Neural cell (in vitro differentiated cells): Measurements from ENCODE around the gene TMEFF2. TPM values are rescaled to one million over a fixed set of nuclear protein-coding genes. Genes with fewer than 3 reads are reported as not detected.
A peak's percentile ranks its signal among the peaks of the same experiment; 100 is the strongest.

ENCODE experiments used
- H2AFZ ChIP-seq: fragments of 200-600, 300-800 bp; sonication (generic), shearing (Covaris generic); 2 replicates; pipeline ENCODE4 v1.6.0; 2014; ENCODE audit warnings: low read depth, mild to moderate bottlenecking, antibody characterized with exemption, low read length, moderate library complexity
- H3F3A ChIP-seq: fragments of 200-600 bp; shearing (Covaris generic); 2 replicates; pipeline ENCODE4 v1.6.1; 2016; ENCODE audit warnings: mild to moderate bottlenecking, moderate library complexity, mixed read lengths, antibody characterized with exemption, low read length; ENCODE audit not compliant: insufficient read depth, poor library complexity, severe bottlenecking
- H3K27ac ChIP-seq: fragments of 200-600, 300-800 bp; sonication (generic), shearing (Covaris generic); 2 replicates; pipeline ENCODE4 v1.5.1; 2014; ENCODE audit warnings: mild to moderate bottlenecking, low read length, moderate library complexity
- H3K27me3 ChIP-seq: fragments of 300-800, 200-600 bp; sonication (generic), shearing (Covaris generic); 2 replicates; pipeline ENCODE4 v1.6.0; 2014; ENCODE audit warnings: mild to moderate bottlenecking, low read depth, low read length, moderate library complexity; ENCODE audit not compliant: insufficient read depth
- H3K36me3 ChIP-seq: fragments of 300-800, 200-600 bp; sonication (generic), shearing (Covaris generic); 2 replicates; pipeline ENCODE4 v1.5.1; 2014; ENCODE audit warnings: mild to moderate bottlenecking, antibody characterized with exemption, low read length, moderate library complexity; ENCODE audit not compliant: insufficient read depth
- H3K4me2 ChIP-seq: fragments of 300-800, 200-600 bp; sonication (generic), shearing (Covaris generic); 2 replicates; pipeline ENCODE4 v1.6.0; 2014; ENCODE audit warnings: mild to moderate bottlenecking, low read length
- H3K4me3 ChIP-seq: fragments of 300-800, 200-600 bp; sonication (generic), shearing (Covaris generic); 2 replicates; pipeline ENCODE4 v1.5.1; 2014; ENCODE audit warnings: mild to moderate bottlenecking, low read length, moderate library complexity
- H3K79me2 ChIP-seq: fragments of 200-600 bp; shearing (Covaris generic); replicated peaks from 2 replicates; pipeline ENCODE4 v1.6.0; 2014; ENCODE audit warnings: mild to moderate bottlenecking, low read length, moderate library complexity; ENCODE audit not compliant: insufficient read depth
- H3K9ac ChIP-seq: fragments of 300-800, 200-600 bp; sonication (generic), shearing (Covaris generic); 2 replicates; pipeline ENCODE4 v1.6.1; 2016; ENCODE audit warnings: mild to moderate bottlenecking, low read length, mixed read lengths
- H3K9me2 ChIP-seq: fragments of 200-600 bp; shearing (Covaris generic); 2 replicates; pipeline ENCODE4 v1.6.1; 2016; ENCODE audit warnings: mild to moderate bottlenecking, low read length, mixed read lengths; ENCODE audit not compliant: insufficient read depth
- H3K9me3 ChIP-seq: fragments of 200-600, 300-800 bp; sonication (generic), shearing (Covaris generic); 2 replicates; pipeline ENCODE4 v1.6.1; 2016; ENCODE audit warnings: mild to moderate bottlenecking, mixed run types, low read length, moderate library complexity, mixed read lengths
- H4K20me1 ChIP-seq: fragments of 200-600 bp; shearing (Covaris generic); 2 replicates; pipeline ENCODE4 v1.6.1; 2016; ENCODE audit warnings: mild to moderate bottlenecking, mixed run types; ENCODE audit not compliant: insufficient read depth
- CTCF ChIP-seq: fragments of 450-650 bp; IDR thresholded peaks from 2 replicates; pipeline ENCODE4 v1.5.1; 2014; ENCODE audit warnings: antibody characterized with exemption, mild to moderate bottlenecking, moderate library complexity; ENCODE audit not compliant: poor library complexity, severe bottlenecking
- EP300 ChIP-seq: fragments of 450-650 bp; conservative IDR thresholded peaks from 2 replicates; pipeline ENCODE4 v1.6.1; 2014; ENCODE audit warnings: antibody characterized with exemption, mild to moderate bottlenecking, moderate library complexity; ENCODE audit not compliant: poor library complexity, severe bottlenecking
- EZH2 ChIP-seq: fragments of 200-600, 300-800 bp; shearing (Covaris generic), sonication (generic); IDR thresholded peaks from 2 replicates; pipeline ENCODE4 v1.6.1; 2014; ENCODE audit warnings: antibody characterized with exemption, low read length, borderline replicate concordance, mild to moderate bottlenecking; ENCODE audit not compliant: insufficient read depth, poor library complexity, severe bottlenecking
- MXI1 ChIP-seq: fragments of 450-650 bp; conservative IDR thresholded peaks from 2 replicates; pipeline ENCODE4 v1.6.1; 2014; ENCODE audit warnings: antibody characterized with exemption, mild to moderate bottlenecking; ENCODE audit not compliant: poor library complexity, severe bottlenecking
- POLR2AphosphoS5 ChIP-seq: IDR thresholded peaks from 2 replicates; pipeline ENCODE4 v1.6.1; 2012
- RAD21 ChIP-seq: fragments of 450-650 bp; conservative IDR thresholded peaks from 2 replicates; pipeline ENCODE4 v1.6.1; 2014; ENCODE audit warnings: antibody characterized with exemption, mild to moderate bottlenecking, moderate library complexity
- REST ChIP-seq: IDR thresholded peaks from 2 replicates; pipeline ENCODE4 v1.6.1; 2012; ENCODE audit warnings: borderline replicate concordance
- SMC3 ChIP-seq: fragments of 450-650 bp; conservative IDR thresholded peaks from 2 replicates; pipeline ENCODE4 v1.6.1; 2014; ENCODE audit warnings: antibody characterized with exemption, mild to moderate bottlenecking, moderate library complexity; ENCODE audit not compliant: poor library complexity
- TAF1 ChIP-seq: IDR thresholded peaks from 2 replicates; pipeline ENCODE4 v1.6.1; 2012; ENCODE audit warnings: low read depth
- polyA plus RNA-seq: library from polyadenylated mRNA; depleted of rRNA; stranded (reverse); fragments of >200 nt; gene quantifications from 2 replicates; pipeline ENCODE4 v1.2.3, GENCODE V29; 2014

Gene TMEFF2
- polyA plus RNA-seq, 1 donor from 2014 or later = 24.6 TPM

GRCh38 chr2:192007581-192008228, 187.0 kb downstream of the TMEFF2 start:
- Histone ChIP-seq H3K79me2 (no peaks in the 10 kb centered on the region), H3K36me3 (no peaks in the 10 kb centered on the region), H3K4me2 (no peak overlapping the region), H3K9me2 (no peaks in the 10 kb centered on the region), H2AFZ (no peak overlapping the region), H3F3A (no peaks in the 10 kb centered on the region), H3K9me3 (no peaks in the 10 kb centered on the region), H3K9ac (no peak overlapping the region), H3K27me3 (no peaks in the 10 kb centered on the region), H3K27ac (no peak overlapping the region), H3K4me3 (no peak overlapping the region), H4K20me1 (no peaks in the 10 kb centered on the region)
- TF ChIP-seq CTCF = no peak
- no peak for TF ChIP-seq REST
- TF ChIP-seq TAF1 = no peak
- TF ChIP-seq POLR2AphosphoS5 = no peak
- no peak for TF ChIP-seq SMC3
- TF ChIP-seq EP300 = no peak
- no peak for TF ChIP-seq MXI1
- no peak for TF ChIP-seq RAD21
- no peak for TF ChIP-seq EZH2

GRCh38 chr2:192005211-192005610, 189.5 kb downstream of the TMEFF2 start:
- TF ChIP-seq POLR2AphosphoS5 = peak; percentile 9
- peak; percentile 6 for TF ChIP-seq EP300
- no peak for TF ChIP-seq TAF1
- no peak for TF ChIP-seq SMC3
- H3K4me3 ChIP-seq = peak overlapping the region; percentile 45
- no peaks in the 10 kb centered on the region for H3K36me3 ChIP-seq
- H3K27ac ChIP-seq = peak overlapping the region; percentile 65
- H3K9ac ChIP-seq = peak overlapping the region; percentile 24
- no peaks in the 10 kb centered on the region for H3K9me3 ChIP-seq
- no peaks in the 10 kb centered on the region for H3K79me2 ChIP-seq
- no peaks in the 10 kb centered on the region for H3F3A ChIP-seq
- no peaks in the 10 kb centered on the region for H3K9me2 ChIP-seq
- H3K27me3 ChIP-seq = no peaks in the 10 kb centered on the region
- no peak overlapping the region for H2AFZ ChIP-seq
- no peaks in the 10 kb centered on the region for H4K20me1 ChIP-seq
- H3K4me2 ChIP-seq = peak overlapping the region; percentile 51
